H1 (cell line): ENCODE measurements around the gene P4HB. TPM values are rescaled to one million over a fixed set of nuclear protein-coding genes. Genes with fewer than 3 reads are reported as not detected.

ENCODE experiments used
- CTCF ChIA-PET: fragments of 300-600 bp; sonication (Branson Sonifier 250); formaldehyde crosslinking; loops from one replicate; lab custom pipeline; 2021; ENCODE audit not compliant: partially characterized antibody; lab: Charles Lee
- POLR2A ChIA-PET: fragments of 300-600 bp; sonication (Branson Sonifier 250); formaldehyde crosslinking; loops from one replicate; lab custom pipeline; 2021; ENCODE audit warnings: inconsistent platforms; ENCODE audit not compliant: partially characterized antibody; lab: Charles Lee
- DNase-seq, 2 experiments: peaks; one replicate each; pipeline versions ENCODE4 v3.0.0 to v3.0.0-alpha.2; 2010 to 2022; ENCODE audit warnings: low spot score in 2 of 2, low read depth in 1 of 2, mixed read lengths in 1 of 2
- FAIRE-seq: peaks from 2 replicates; lab custom pipeline; 2011; peaks lifted over from hg19 to GRCh38; lab: Jason Lieb, UNC
- H2AFZ ChIP-seq: 2 replicates; pipeline ENCODE4 v1.8.1; 2012; ENCODE audit warnings: low read length, inconsistent platforms
- H2AK5ac ChIP-seq: 2 replicates; pipeline ENCODE4 v1.6.1; 2013; ENCODE audit warnings: low read depth, low read length
- H2BK120ac ChIP-seq: replicated peaks from 2 replicates; pipeline ENCODE3; 2013; ENCODE audit warnings: low read depth, low read length, inconsistent platforms
- H2BK12ac ChIP-seq: 2 replicates; pipeline ENCODE4 v1.6.1; 2013; ENCODE audit warnings: low read depth, low read length
- H2BK15ac ChIP-seq: 2 replicates; pipeline ENCODE4 v1.6.1; 2013; ENCODE audit warnings: low read length
- H2BK20ac ChIP-seq: 2 replicates; pipeline ENCODE4 v1.6.1; 2013; ENCODE audit warnings: low read length
- H2BK5ac ChIP-seq: 2 replicates; pipeline ENCODE4 v1.6.1; 2013; ENCODE audit warnings: low read depth, low read length
- H3K14ac ChIP-seq: 2 replicates; pipeline ENCODE4 v1.6.1; 2013; ENCODE audit warnings: inconsistent platforms; ENCODE audit not compliant: insufficient read length
- H3K18ac ChIP-seq: 2 replicates; pipeline ENCODE4 v1.6.1; 2013; ENCODE audit warnings: low read length; ENCODE audit errors: extremely low read depth
- H3K23ac ChIP-seq: 2 replicates; pipeline ENCODE4 v1.6.1; 2013; ENCODE audit warnings: inconsistent platforms; ENCODE audit not compliant: insufficient read length
- H3K23me2 ChIP-seq: 2 replicates; pipeline ENCODE4 v1.6.1; 2013; ENCODE audit warnings: low read depth, low read length
- H3K27ac ChIP-seq: 2 replicates; pipeline ENCODE4 v1.6.1; 2011; ENCODE audit warnings: low read depth, low read length, inconsistent platforms
- H3K27me3 ChIP-seq, 4 experiments: replicated peaks in 1 of 4; 1 replicate in 1 of 4; 2 replicates in 3 of 4; pipeline versions ENCODE4 v1.6.1 to v1.8.1; 2011 to 2013; ENCODE audit warnings: low read length in 3 of 4, mild to moderate bottlenecking in 3 of 4, inconsistent platforms in 2 of 4, mixed read lengths in 2 of 4, moderate library complexity in 1 of 4; ENCODE audit not compliant: control insufficient read depth in 3 of 4, insufficient read depth in 3 of 4; ENCODE audit errors: extremely low read depth in 1 of 4
- H3K36me3 ChIP-seq, 4 experiments: 2 replicates each; pipeline versions ENCODE4 v1.6.1 to v1.8.1; 2011 to 2013; ENCODE audit warnings: mild to moderate bottlenecking in 4 of 4, low read length in 3 of 4, moderate library complexity in 2 of 4, control low read depth in 1 of 4, inconsistent platforms in 1 of 4; ENCODE audit not compliant: insufficient read depth in 4 of 4, control insufficient read depth in 2 of 4
- H3K4ac ChIP-seq: replicated peaks from 2 replicates; pipeline ENCODE3; 2013; ENCODE audit warnings: low read length, low read depth, mixed read lengths, inconsistent platforms; ENCODE audit not compliant: insufficient read length
- H3K4me1 ChIP-seq, 4 experiments: replicated peaks in 1 of 4; 1 replicate in 1 of 4; 2 replicates in 3 of 4; pipeline versions ENCODE4 v1.6.1 to v1.8.1; 2011 to 2013; ENCODE audit warnings: low read length in 3 of 4, inconsistent platforms in 2 of 4, mixed read lengths in 1 of 4; ENCODE audit not compliant: insufficient read depth in 4 of 4, control insufficient read depth in 3 of 4
- H3K4me2 ChIP-seq, 2 experiments: 2 replicates each; pipeline versions ENCODE4 v1.6.1 to v1.8.1; 2011 to 2013; ENCODE audit warnings: low read depth in 2 of 2, low read length in 2 of 2, control low read depth in 1 of 2, inconsistent platforms in 1 of 2, mild to moderate bottlenecking in 1 of 2; ENCODE audit not compliant: insufficient read depth in 1 of 2
- H3K4me3 ChIP-seq, 4 experiments: fragments of 200-600, 300-600 bp in 1 of 4; sonication (generic), shearing (Covaris generic), sonication (Bioruptor Twin) in 1 of 4; 2 replicates each; pipeline versions ENCODE4 v1.5.1 to v1.8.1; 2011 to 2016; ENCODE audit warnings: low read length in 4 of 4, low read depth in 3 of 4, control low read depth in 2 of 4, inconsistent platforms in 2 of 4, mild to moderate bottlenecking in 2 of 4, mixed read lengths in 1 of 4, moderate library complexity in 1 of 4; ENCODE audit not compliant: insufficient read depth in 2 of 4; ENCODE audit errors: extremely low read depth in 1 of 4
- H3K56ac ChIP-seq: replicated peaks from 2 replicates; pipeline ENCODE3; 2013; ENCODE audit warnings: low read depth, mild to moderate bottlenecking, mixed read lengths, low read length, inconsistent platforms; ENCODE audit not compliant: insufficient read length
- H3K79me1 ChIP-seq: 2 replicates; pipeline ENCODE4 v1.6.1; 2013; ENCODE audit warnings: low read depth, low read length, control low read depth
- H3K79me2 ChIP-seq, 2 experiments: 2 replicates each; pipeline versions ENCODE4 v1.6.1 to v1.8.1; 2012 to 2013; ENCODE audit warnings: low read length in 2 of 2, mild to moderate bottlenecking in 2 of 2, inconsistent platforms in 1 of 2; ENCODE audit not compliant: insufficient read depth in 2 of 2, control insufficient read depth in 1 of 2
- H3K9ac ChIP-seq, 4 experiments: replicated peaks in 1 of 4; 1 replicate in 1 of 4; 2 replicates in 3 of 4; pipeline versions ENCODE4 v1.6.1 to v1.8.1; 2011 to 2013; ENCODE audit warnings: low read depth in 3 of 4, low read length in 3 of 4, control low read depth in 2 of 4, mild to moderate bottlenecking in 2 of 4, moderate library complexity in 2 of 4, inconsistent platforms in 1 of 4; ENCODE audit errors: extremely low read depth in 1 of 4
- H3K9me3 ChIP-seq, 2 experiments: 2 replicates each; pipeline versions ENCODE4 v1.6.1 to v1.8.1; 2012 to 2013; ENCODE audit warnings: mild to moderate bottlenecking in 2 of 2, moderate library complexity in 2 of 2, control low read depth in 1 of 2, inconsistent platforms in 1 of 2, low read depth in 1 of 2, low read length in 1 of 2, mixed read lengths in 1 of 2; ENCODE audit not compliant: insufficient read depth in 2 of 2
- H4K20me1 ChIP-seq, 2 experiments: replicated peaks in 1 of 2; 2 replicates each; pipeline versions ENCODE3 to v1.8.1; 2011 to 2013; ENCODE audit warnings: inconsistent platforms in 2 of 2, low read length in 2 of 2, mild to moderate bottlenecking in 1 of 2; ENCODE audit not compliant: insufficient read depth in 2 of 2, control insufficient read depth in 1 of 2
- H4K5ac ChIP-seq: 2 replicates; pipeline ENCODE4 v1.6.1; 2013; ENCODE audit warnings: low read length, low read depth, mixed read lengths, inconsistent platforms; ENCODE audit not compliant: insufficient read length
- H4K8ac ChIP-seq: 2 replicates; pipeline ENCODE4 v1.8.0; 2013; ENCODE audit warnings: mild to moderate bottlenecking, moderate library complexity, low read length, inconsistent platforms; ENCODE audit not compliant: insufficient read depth; ENCODE audit errors: extremely low read depth
- H4K91ac ChIP-seq: replicated peaks from 2 replicates; pipeline ENCODE3; 2013; ENCODE audit warnings: low read length, mixed read lengths, inconsistent platforms; ENCODE audit not compliant: insufficient read length
- NRF1 ChIP-seq: IDR thresholded peaks from 2 replicates; pipeline ENCODE4 v1.6.1; 2011; ENCODE audit warnings: mild to moderate bottlenecking, low read depth, low read length, improper control_type of control experiment
- SIN3A ChIP-seq, 2 experiments: IDR thresholded peaks in 1 of 2; conservative IDR thresholded peaks in 1 of 2; 2 replicates each; pipeline ENCODE4 v1.6.1; 2011 to 2012; ENCODE audit warnings: low read length in 2 of 2, improper control_type of control experiment in 1 of 2, low read depth in 1 of 2, mild to moderate bottlenecking in 1 of 2
- SP4 ChIP-seq: IDR thresholded peaks from 2 replicates; pipeline ENCODE4 v1.6.1; 2012; ENCODE audit warnings: low read length, inconsistent platforms
- WGBS, 2 experiments: shearing (Covaris generic) in 1 of 2; methylation state at CpG; one replicate each; pipeline versions ENCODE4 v1.1.6 to v1.1.7; 2013 to 2015; ENCODE audit warnings: low lambda C conversion rate in 2 of 2, mixed read lengths in 2 of 2, inconsistent platforms in 1 of 2, low coverage in 1 of 2, missing lambda C conversion rate in 1 of 2; ENCODE audit not compliant: insufficient replicate concordance in 2 of 2, insufficient coverage in 1 of 2, insufficient read length in 1 of 2; ENCODE audit errors: extremely low coverage in 1 of 2, missing lambda C conversion rate in 1 of 2; 5-methylcytosine and 5-hydroxymethylcytosine counted together
- polyA plus RNA-seq, 7 experiments: library from polyadenylated mRNA; depleted of rRNA in 3 of 7; stranded (reverse) in 5 of 7; unstranded in 2 of 7; fragments of >200 nt in 5 of 7; fragments of 200-250 nt in 2 of 7; gene quantifications; 1 replicate in 5 of 7; 2 replicates in 1 of 7; 4 replicates in 1 of 7; pipeline versions ENCODE4 v1.2.1 to v1.2.3, GENCODE V29; 2011 to 2013; ENCODE audit warnings: missing spikeins in 2 of 7, mixed read lengths in 2 of 7
- total RNA-seq: library from RNA; stranded (reverse); fragmentation: NEBNext Ultra II Directional; extraction: Animal tissue kit (Norgen Biotek cat#: 25700); gene quantifications from 2 replicates; pipeline ENCODE4 v1.2.1, GENCODE V29; 2021

Gene P4HB
- total and polyA plus RNA-seq, 2 of the 8 experiments (the other 6 are each of a cell fraction or from before 2014, with no cell fraction given), result 41.4 to 379 TPM

DNA sequence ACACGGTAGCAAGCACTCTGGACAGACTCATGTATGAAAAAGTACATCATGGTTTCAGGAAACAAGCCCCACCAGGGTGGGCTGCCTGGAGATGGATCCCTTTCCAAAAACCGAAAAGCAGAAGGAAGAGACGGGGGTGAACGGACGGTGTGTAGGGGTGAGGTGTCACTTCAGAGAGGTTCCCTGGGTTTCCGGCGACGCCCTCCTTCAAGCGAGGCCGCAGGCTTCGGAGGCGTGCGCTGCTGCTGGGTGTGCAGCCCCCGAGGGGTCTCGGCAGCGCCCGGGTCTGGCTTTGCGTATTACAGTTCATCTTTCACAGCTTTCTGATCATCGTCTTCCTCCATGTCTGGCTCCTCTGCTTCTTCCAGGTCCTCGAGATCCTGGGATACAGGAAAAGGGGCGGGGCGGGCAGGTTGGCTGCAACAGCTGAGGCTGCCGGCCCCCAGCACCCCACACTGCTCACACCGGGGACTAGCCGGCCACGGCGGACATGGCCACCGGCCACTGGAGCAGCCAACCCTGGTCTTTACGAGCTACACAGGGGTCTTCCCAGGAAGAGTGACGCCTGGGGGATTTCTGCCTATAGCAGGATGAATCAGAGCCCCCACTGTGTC, 16.5 kb downstream of the P4HB start:
- H3K4me2 ChIP-seq, result no peak overlapping the region
- 94% methylated on average over 29 of the region's 30 CpGs; no CpG with 5 or more reads in 1 of the 2 experiments for WGBS, 2 experiments
- H2AK5ac ChIP-seq, result no peak overlapping the region
- peaks cover 12 to 48% (median 34%) of the 10 kb centered on the region in 4 experiments for H3K36me3 ChIP-seq
- H2BK20ac ChIP-seq, result no peak overlapping the region
- H4K5ac ChIP-seq, result no peak overlapping the region
- DNase-seq (no peak), FAIRE-seq (no peak)
- H3K4me1 ChIP-seq, result peaks cover 0 to 3% (median 0%) of the 10 kb centered on the region in 4 experiments; a peak in 2 of 7 replicates
- H2BK120ac ChIP-seq, result no peak overlapping the region
- no peak overlapping the region for H2BK12ac ChIP-seq
- no peaks in the 10 kb centered on the region for H3K23me2 ChIP-seq
- no peak overlapping the region for H3K27ac ChIP-seq
- no peak overlapping the region for H3K9ac ChIP-seq
- no peak overlapping the region for H2BK15ac ChIP-seq
- CTCF ChIA-PET, result interaction anchor here (0.7 to 1.5 kb wide), 5 partner anchors 8 to 26 kb away, joined by 3 to 8 read pairs (median 3); no protein-coding TSS in a partner anchor
- no peak overlapping the region for H3K18ac ChIP-seq
- no peak overlapping the region for H3K4me3 ChIP-seq
- POLR2A ChIA-PET, result interaction anchor here (0.9 to 5.7 kb wide), 9 partner anchors 9 to 142 kb away, joined by 3 to 37 read pairs (median 4); partner anchors contain the start of genes MCRIP1 and PPP1R27
- no peaks in the 10 kb centered on the region for H3K79me1 ChIP-seq
- no peak overlapping the region for H4K8ac ChIP-seq
- H2AFZ ChIP-seq, result no peak overlapping the region
- H3K79me2 ChIP-seq, result no peaks in the 10 kb centered on the region
- no peak overlapping the region for H4K91ac ChIP-seq
- no peak overlapping the region for H3K14ac ChIP-seq
- no peaks in the 10 kb centered on the region; a peak in 2 of 7 replicates for H3K27me3 ChIP-seq
- H3K4ac ChIP-seq, result no peak overlapping the region
- no peak overlapping the region for H3K56ac ChIP-seq
- no peaks in the 10 kb centered on the region for H3K9me3 ChIP-seq
- H4K20me1 ChIP-seq, result peaks cover 2 to 13% of the 10 kb centered on the region in 2 experiments
- 0 out of 4 replicates have a peak, but pooled peaks of 1 of the 2 experiments have one; percentile 15 for TF ChIP-seq SIN3A (conservative IDR thresholded peaks at IDR 0.05 in 1 of 2, IDR thresholded peaks at IDR 0.05 in 1 of 2; ENCODE audit: low read depth in 1 of 2, low read length in 2 of 2)
- TF ChIP-seq SP4, result no peak
- no peak for TF ChIP-seq NRF1
- no peak overlapping the region for H2BK5ac ChIP-seq
- no peak overlapping the region for H3K23ac ChIP-seq
